DND-41 (cell line): ENCODE data around the gene SCUBE2.

Experiments used
- EZH2 ChIP-seq: IDR thresholded peaks from 3 replicates; pipeline ENCODE4 v1.6.1; 2012; ENCODE audit warnings: borderline replicate concordance, low read depth, mild to moderate bottlenecking, moderate library complexity, low read length, inconsistent platforms; ENCODE audit not compliant: severe bottlenecking
- TF ChIP-seq, protein P1 (sequence below): IDR thresholded peaks from 2 replicates; pipeline ENCODE4 v1.5.1; 2012; ENCODE audit warnings: borderline replicate concordance, low read length, moderate library complexity, mild to moderate bottlenecking; ENCODE audit not compliant: poor library complexity, severe bottlenecking; ENCODE audit errors: extremely low read depth

GRCh38 chr11:8980485-8980884 lies 110.9 kb downstream of the SCUBE2 start:
- TF ChIP-seq EZH2: no peak
- TF ChIP-seq, protein P1, sequence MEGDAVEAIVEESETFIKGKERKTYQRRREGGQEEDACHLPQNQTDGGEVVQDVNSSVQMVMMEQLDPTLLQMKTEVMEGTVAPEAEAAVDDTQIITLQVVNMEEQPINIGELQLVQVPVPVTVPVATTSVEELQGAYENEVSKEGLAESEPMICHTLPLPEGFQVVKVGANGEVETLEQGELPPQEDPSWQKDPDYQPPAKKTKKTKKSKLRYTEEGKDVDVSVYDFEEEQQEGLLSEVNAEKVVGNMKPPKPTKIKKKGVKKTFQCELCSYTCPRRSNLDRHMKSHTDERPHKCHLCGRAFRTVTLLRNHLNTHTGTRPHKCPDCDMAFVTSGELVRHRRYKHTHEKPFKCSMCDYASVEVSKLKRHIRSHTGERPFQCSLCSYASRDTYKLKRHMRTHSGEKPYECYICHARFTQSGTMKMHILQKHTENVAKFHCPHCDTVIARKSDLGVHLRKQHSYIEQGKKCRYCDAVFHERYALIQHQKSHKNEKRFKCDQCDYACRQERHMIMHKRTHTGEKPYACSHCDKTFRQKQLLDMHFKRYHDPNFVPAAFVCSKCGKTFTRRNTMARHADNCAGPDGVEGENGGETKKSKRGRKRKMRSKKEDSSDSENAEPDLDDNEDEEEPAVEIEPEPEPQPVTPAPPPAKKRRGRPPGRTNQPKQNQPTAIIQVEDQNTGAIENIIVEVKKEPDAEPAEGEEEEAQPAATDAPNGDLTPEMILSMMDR: no peak
